GM18873 (cell line): ENCODE data around the gene RUNX2.
"Not testable (repeated sequence)": the region's sequence is repeated elsewhere in the genome, so short reads cannot be mapped to it uniquely, and the experiment has no call there.

ENCODE experiments used
- ATAC-seq: cut with Tn5 transposase; IDR thresholded peaks from one replicate; pipeline ENCODE4 v1.9.1; 2021; ENCODE audit warnings: mild to moderate bottlenecking, moderate library complexity, moderate number of reproducible peaks; ENCODE audit not compliant: unreplicated experiment, low FRiP score

Gene RUNX2

GRCh38 chr6:45543298-45544235, 215.4 kb downstream of the RUNX2 start:
- no peak for ATAC-seq

GRCh38 chr6:45545416-45545815, 217.3 kb downstream of the RUNX2 start:
- no peak for ATAC-seq

GRCh38 chr6:45548657-45549515, 220.8 kb downstream of the RUNX2 start:
- peak; percentile 99 for ATAC-seq

GRCh38 chr6:45552536-45552935, 224.4 kb downstream of the RUNX2 start:
- ATAC-seq = no peak

- no peak for ATAC-seq
These were observed 225.7 kb downstream of the RUNX2 start for GRCh38 chr6:45553730-45554344.

- ATAC-seq = no peak
These were observed 226.5 kb downstream of the RUNX2 start for GRCh38 chr6:45554591-45554990.

- ATAC-seq = no peak
These were observed 228.0 kb downstream of the RUNX2 start for GRCh38 chr6:45555981-45556771.

- no peak for ATAC-seq
These were observed 228.7 kb downstream of the RUNX2 start for GRCh38 chr6:45556828-45557227.

- ATAC-seq = no peak
These were observed 229.3 kb downstream of the RUNX2 start for GRCh38 chr6:45557454-45557853.

GRCh38 chr6:45558858-45559257, 230.7 kb downstream of the RUNX2 start:
- peak; percentile 46 for ATAC-seq

GRCh38 chr6:45560321-45560820, 232.2 kb downstream of the RUNX2 start:
- not testable (repeated sequence) for ATAC-seq

GRCh38 chr6:45562171-45562570, 234.0 kb downstream of the RUNX2 start:
- no peak for ATAC-seq

GRCh38 chr6:45563041-45563440, 234.9 kb downstream of the RUNX2 start:
- ATAC-seq = no peak

GRCh38 chr6:45563844-45564243, 235.7 kb downstream of the RUNX2 start:
- ATAC-seq = no peak

GRCh38 chr6:45566882-45567281, 238.8 kb downstream of the RUNX2 start:
- ATAC-seq = no peak

GRCh38 chr6:45567879-45568278, 239.7 kb downstream of the RUNX2 start:
- ATAC-seq = no peak

- ATAC-seq = no peak
These were observed 240.5 kb downstream of the RUNX2 start for GRCh38 chr6:45568626-45569025.

GRCh38 chr6:45569210-45569945, 241.2 kb downstream of the RUNX2 start:
- no peak for ATAC-seq

- ATAC-seq = no peak
These were observed 243.0 kb downstream of the RUNX2 start for GRCh38 chr6:45571159-45571558.
